Neural cell (in vitro differentiated cells): Measurements from ENCODE around the gene COMP. TPM values are rescaled to one million over a fixed set of nuclear protein-coding genes. Genes with fewer than 3 reads are reported as not detected.

Source experiments
- H2AFZ ChIP-seq: fragments of 200-600, 300-800 bp; sonication (generic), shearing (Covaris generic); 2 replicates; pipeline ENCODE4 v1.6.0; 2014; ENCODE audit warnings: low read depth, mild to moderate bottlenecking, antibody characterized with exemption, low read length, moderate library complexity
- H3F3A ChIP-seq: fragments of 200-600 bp; shearing (Covaris generic); 2 replicates; pipeline ENCODE4 v1.6.1; 2016; ENCODE audit warnings: mild to moderate bottlenecking, moderate library complexity, mixed read lengths, antibody characterized with exemption, low read length; ENCODE audit not compliant: insufficient read depth, poor library complexity, severe bottlenecking
- H3K27ac ChIP-seq: fragments of 200-600, 300-800 bp; sonication (generic), shearing (Covaris generic); 2 replicates; pipeline ENCODE4 v1.5.1; 2014; ENCODE audit warnings: mild to moderate bottlenecking, low read length, moderate library complexity
- H3K27me3 ChIP-seq: fragments of 300-800, 200-600 bp; sonication (generic), shearing (Covaris generic); 2 replicates; pipeline ENCODE4 v1.6.0; 2014; ENCODE audit warnings: mild to moderate bottlenecking, low read depth, low read length, moderate library complexity; ENCODE audit not compliant: insufficient read depth
- H3K36me3 ChIP-seq: fragments of 300-800, 200-600 bp; sonication (generic), shearing (Covaris generic); 2 replicates; pipeline ENCODE4 v1.5.1; 2014; ENCODE audit warnings: mild to moderate bottlenecking, antibody characterized with exemption, low read length, moderate library complexity; ENCODE audit not compliant: insufficient read depth
- H3K4me2 ChIP-seq: fragments of 300-800, 200-600 bp; sonication (generic), shearing (Covaris generic); 2 replicates; pipeline ENCODE4 v1.6.0; 2014; ENCODE audit warnings: mild to moderate bottlenecking, low read length
- H3K4me3 ChIP-seq: fragments of 300-800, 200-600 bp; sonication (generic), shearing (Covaris generic); 2 replicates; pipeline ENCODE4 v1.5.1; 2014; ENCODE audit warnings: mild to moderate bottlenecking, low read length, moderate library complexity
- H3K79me2 ChIP-seq: fragments of 200-600 bp; shearing (Covaris generic); replicated peaks from 2 replicates; pipeline ENCODE4 v1.6.0; 2014; ENCODE audit warnings: mild to moderate bottlenecking, low read length, moderate library complexity; ENCODE audit not compliant: insufficient read depth
- H3K9ac ChIP-seq: fragments of 300-800, 200-600 bp; sonication (generic), shearing (Covaris generic); 2 replicates; pipeline ENCODE4 v1.6.1; 2016; ENCODE audit warnings: mild to moderate bottlenecking, low read length, mixed read lengths
- H3K9me2 ChIP-seq: fragments of 200-600 bp; shearing (Covaris generic); 2 replicates; pipeline ENCODE4 v1.6.1; 2016; ENCODE audit warnings: mild to moderate bottlenecking, low read length, mixed read lengths; ENCODE audit not compliant: insufficient read depth
- H3K9me3 ChIP-seq: fragments of 200-600, 300-800 bp; sonication (generic), shearing (Covaris generic); 2 replicates; pipeline ENCODE4 v1.6.1; 2016; ENCODE audit warnings: mild to moderate bottlenecking, mixed run types, low read length, moderate library complexity, mixed read lengths
- H4K20me1 ChIP-seq: fragments of 200-600 bp; shearing (Covaris generic); 2 replicates; pipeline ENCODE4 v1.6.1; 2016; ENCODE audit warnings: mild to moderate bottlenecking, mixed run types; ENCODE audit not compliant: insufficient read depth
- EP300 ChIP-seq: fragments of 450-650 bp; conservative IDR thresholded peaks from 2 replicates; pipeline ENCODE4 v1.6.1; 2014; ENCODE audit warnings: antibody characterized with exemption, mild to moderate bottlenecking, moderate library complexity; ENCODE audit not compliant: poor library complexity, severe bottlenecking
- EZH2 ChIP-seq: fragments of 200-600, 300-800 bp; shearing (Covaris generic), sonication (generic); IDR thresholded peaks from 2 replicates; pipeline ENCODE4 v1.6.1; 2014; ENCODE audit warnings: antibody characterized with exemption, low read length, borderline replicate concordance, mild to moderate bottlenecking; ENCODE audit not compliant: insufficient read depth, poor library complexity, severe bottlenecking
- MXI1 ChIP-seq: fragments of 450-650 bp; conservative IDR thresholded peaks from 2 replicates; pipeline ENCODE4 v1.6.1; 2014; ENCODE audit warnings: antibody characterized with exemption, mild to moderate bottlenecking; ENCODE audit not compliant: poor library complexity, severe bottlenecking
- POLR2AphosphoS5 ChIP-seq: IDR thresholded peaks from 2 replicates; pipeline ENCODE4 v1.6.1; 2012
- RAD21 ChIP-seq: fragments of 450-650 bp; conservative IDR thresholded peaks from 2 replicates; pipeline ENCODE4 v1.6.1; 2014; ENCODE audit warnings: antibody characterized with exemption, mild to moderate bottlenecking, moderate library complexity
- REST ChIP-seq: IDR thresholded peaks from 2 replicates; pipeline ENCODE4 v1.6.1; 2012; ENCODE audit warnings: borderline replicate concordance
- SMC3 ChIP-seq: fragments of 450-650 bp; conservative IDR thresholded peaks from 2 replicates; pipeline ENCODE4 v1.6.1; 2014; ENCODE audit warnings: antibody characterized with exemption, mild to moderate bottlenecking, moderate library complexity; ENCODE audit not compliant: poor library complexity
- TAF1 ChIP-seq: IDR thresholded peaks from 2 replicates; pipeline ENCODE4 v1.6.1; 2012; ENCODE audit warnings: low read depth
- polyA plus RNA-seq: library from polyadenylated mRNA; depleted of rRNA; stranded (reverse); fragments of >200 nt; gene quantifications from 2 replicates; pipeline ENCODE4 v1.2.3, GENCODE V29; 2014
- TF ChIP-seq, protein P1 (sequence below): fragments of 450-650 bp; IDR thresholded peaks from 2 replicates; pipeline ENCODE4 v1.5.1; 2014; ENCODE audit warnings: antibody characterized with exemption, mild to moderate bottlenecking, moderate library complexity; ENCODE audit not compliant: poor library complexity, severe bottlenecking

COMP gene
- polyA plus RNA-seq, 1 donor from 2014 or later: not detected

GRCh38 chr19:18763674-18764590 is 27.2 kb downstream of the COMP start:
- H3K9me3 ChIP-seq: no peaks in the 10 kb centered on the region
- H3K79me2 ChIP-seq: no peaks in the 10 kb centered on the region
- H3K4me3 ChIP-seq: no peak overlapping the region
- no peaks in the 10 kb centered on the region for H3K9me2 ChIP-seq
- no peaks in the 10 kb centered on the region for H4K20me1 ChIP-seq
- H3K36me3 ChIP-seq: no peaks in the 10 kb centered on the region
- H2AFZ ChIP-seq: no peak overlapping the region
- no peak for TF ChIP-seq RAD21
- no peak for TF ChIP-seq REST
- no peak for TF ChIP-seq MXI1
- no peak for TF ChIP-seq EP300
- no peak for TF ChIP-seq TAF1
- no peak for TF ChIP-seq EZH2
- no peaks in the 10 kb centered on the region for H3F3A ChIP-seq
- no peak overlapping the region for H3K27ac ChIP-seq
- no peak overlapping the region for H3K4me2 ChIP-seq
- H3K27me3 ChIP-seq: no peaks in the 10 kb centered on the region
- H3K9ac ChIP-seq: no peak overlapping the region

DNA sequence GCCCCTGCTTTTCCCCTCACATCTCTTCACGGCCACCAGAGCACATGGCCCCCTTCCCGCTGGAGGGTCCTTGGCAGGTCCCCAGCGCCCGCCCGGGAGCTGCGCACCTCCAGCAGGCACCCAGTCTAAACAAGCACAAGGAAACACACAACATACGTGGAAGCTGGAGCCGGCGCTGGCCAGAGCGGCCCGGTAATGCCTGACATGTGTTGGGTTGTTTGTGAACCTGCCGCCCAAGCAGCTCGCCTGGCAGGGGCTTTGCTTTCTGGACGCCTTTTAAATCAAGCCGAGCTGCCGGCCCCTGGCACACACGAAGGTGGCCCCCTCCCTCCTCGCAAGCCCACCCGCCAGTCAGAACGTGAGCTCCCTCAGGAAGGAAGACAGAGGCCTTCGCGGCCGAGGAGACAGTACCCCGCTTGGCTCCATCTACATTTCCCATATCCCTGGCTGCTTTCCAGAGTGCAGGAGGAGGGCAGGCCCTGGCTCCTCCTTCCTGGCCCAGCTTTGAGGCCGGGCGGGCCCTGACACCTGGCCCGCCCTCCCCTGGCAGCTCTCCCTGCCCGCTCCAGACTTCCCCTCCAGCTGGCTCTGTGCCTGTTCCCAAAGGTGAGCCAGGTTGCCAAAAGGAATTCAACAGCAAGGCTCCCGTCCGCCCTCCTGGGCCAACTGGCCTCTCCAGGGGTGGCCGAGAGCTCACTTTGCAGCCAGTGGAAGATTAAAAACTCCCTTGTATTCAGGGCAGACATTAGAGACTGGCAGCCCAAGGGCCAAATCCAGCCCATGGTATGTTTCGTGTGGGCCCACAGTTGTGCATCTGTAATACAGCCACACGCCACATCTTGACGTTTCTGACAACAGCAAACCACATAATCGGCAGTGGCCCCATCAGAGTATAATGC is 28.7 kb downstream of the COMP start:
- Histone ChIP-seq H3K4me2 (no peak overlapping the region), H3K27me3 (no peaks in the 10 kb centered on the region), H2AFZ (no peak overlapping the region), H3K9me2 (no peaks in the 10 kb centered on the region), H3K79me2 (no peaks in the 10 kb centered on the region), H3K9me3 (no peaks in the 10 kb centered on the region), H3F3A (no peaks in the 10 kb centered on the region), H4K20me1 (no peaks in the 10 kb centered on the region), H3K9ac (no peak overlapping the region), H3K36me3 (no peaks in the 10 kb centered on the region), H3K27ac (no peak overlapping the region), H3K4me3 (no peak overlapping the region)
- TF ChIP-seq EZH2 (no peak), POLR2AphosphoS5 (no peak), RAD21 (no peak), REST (no peak), MXI1 (no peak), SMC3 (no peak), TAF1 (no peak), EP300 (no peak)
- TF ChIP-seq, protein P1, sequence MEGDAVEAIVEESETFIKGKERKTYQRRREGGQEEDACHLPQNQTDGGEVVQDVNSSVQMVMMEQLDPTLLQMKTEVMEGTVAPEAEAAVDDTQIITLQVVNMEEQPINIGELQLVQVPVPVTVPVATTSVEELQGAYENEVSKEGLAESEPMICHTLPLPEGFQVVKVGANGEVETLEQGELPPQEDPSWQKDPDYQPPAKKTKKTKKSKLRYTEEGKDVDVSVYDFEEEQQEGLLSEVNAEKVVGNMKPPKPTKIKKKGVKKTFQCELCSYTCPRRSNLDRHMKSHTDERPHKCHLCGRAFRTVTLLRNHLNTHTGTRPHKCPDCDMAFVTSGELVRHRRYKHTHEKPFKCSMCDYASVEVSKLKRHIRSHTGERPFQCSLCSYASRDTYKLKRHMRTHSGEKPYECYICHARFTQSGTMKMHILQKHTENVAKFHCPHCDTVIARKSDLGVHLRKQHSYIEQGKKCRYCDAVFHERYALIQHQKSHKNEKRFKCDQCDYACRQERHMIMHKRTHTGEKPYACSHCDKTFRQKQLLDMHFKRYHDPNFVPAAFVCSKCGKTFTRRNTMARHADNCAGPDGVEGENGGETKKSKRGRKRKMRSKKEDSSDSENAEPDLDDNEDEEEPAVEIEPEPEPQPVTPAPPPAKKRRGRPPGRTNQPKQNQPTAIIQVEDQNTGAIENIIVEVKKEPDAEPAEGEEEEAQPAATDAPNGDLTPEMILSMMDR: no peak
